Stomach smooth muscle (tissue), 2 donors: ENCODE measurements around the gene SLC5A2.
"Not testable (repeated sequence)": the region's sequence is repeated elsewhere in the genome, so short reads cannot be mapped to it uniquely, and the experiment has no call there.

Source experiments
- H3K27ac ChIP-seq: one replicate; pipeline ENCODE4 v1.7.0; 2013; ENCODE audit warnings: mild to moderate bottlenecking, low read length, inconsistent platforms
- H3K27me3 ChIP-seq, 2 donors: one replicate each; pipeline ENCODE4 v1.7.0; 2013; ENCODE audit warnings: low read length in 2 of 2; ENCODE audit not compliant: insufficient read depth in 2 of 2, control insufficient read depth in 1 of 2
- H3K36me3 ChIP-seq, 2 donors: one replicate each; pipeline ENCODE4 v1.7.0; 2013; ENCODE audit warnings: low read length in 2 of 2; ENCODE audit not compliant: control insufficient read depth in 2 of 2, insufficient read depth in 2 of 2
- H3K4me1 ChIP-seq: one replicate; pipeline ENCODE4 v1.7.0; 2013; ENCODE audit warnings: low read length; ENCODE audit not compliant: control insufficient read depth, insufficient read depth
- H3K4me3 ChIP-seq, 2 donors: one replicate each; pipeline ENCODE4 v1.7.0; 2013; ENCODE audit warnings: low read length in 2 of 2
- H3K9ac ChIP-seq, 2 donors: one replicate each; pipeline ENCODE4 v1.7.0; 2013; ENCODE audit warnings: low read length in 2 of 2, mild to moderate bottlenecking in 1 of 2
- H3K9me3 ChIP-seq, 2 donors: one replicate each; pipeline ENCODE4 v1.7.0; 2013; ENCODE audit warnings: low read length in 2 of 2; ENCODE audit not compliant: control insufficient read depth in 2 of 2
- donor health status: healthy.
- donor health status: Pancreatic carcinoma.

The SLC5A2 gene

DNA sequence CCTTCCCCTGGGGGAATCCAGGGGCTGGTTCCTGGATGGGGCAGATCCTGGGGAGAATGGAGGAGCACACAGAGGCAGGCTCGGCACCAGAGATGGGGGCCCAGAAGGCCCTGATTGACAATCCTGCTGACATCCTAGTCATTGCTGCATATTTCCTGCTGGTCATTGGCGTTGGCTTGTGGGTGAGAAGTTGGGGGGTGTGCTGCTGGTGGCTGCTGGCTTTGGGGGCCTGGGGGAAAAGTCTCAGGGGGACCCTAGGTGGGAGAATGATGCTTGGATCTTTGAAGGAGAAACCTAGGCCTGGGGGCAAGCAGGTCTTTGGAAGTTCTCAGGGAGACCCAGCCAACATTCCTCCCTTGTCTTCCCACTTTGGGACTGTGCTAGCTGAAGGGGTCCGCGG lies at the start of gene SLC5A2:
SLC5A2 (plus strand) TSS at position 43 of the 400 bp plus-strand sequence; CDS start at position 57, 14 bp downstream.
- H3K27ac ChIP-seq, result no peak within 1 kb of the TSS
- H3K9me3 ChIP-seq, result no peaks in the 10 kb centered on the region
- H3K9ac ChIP-seq, result no peak within 1 kb of the TSS
- H3K4me1 ChIP-seq, result peaks cover 14% of the 10 kb centered on the region
- no peak within 1 kb of the TSS for H3K4me3 ChIP-seq
- H3K27me3 ChIP-seq, result peaks cover 21 to 27% of the 10 kb centered on the region in 2 donors
- H3K36me3 ChIP-seq, result peaks cover 0 to 4% of the 10 kb centered on the region in 2 donors

GRCh38 chr16:31435341-31436220 lies 47.3 kb upstream of the SLC5A2 start:
- H3K9ac ChIP-seq, result no peak overlapping the region
- no peaks in the 10 kb centered on the region for H3K4me1 ChIP-seq
- H3K36me3 ChIP-seq, result no peaks in the 10 kb centered on the region
- no peaks in the 10 kb centered on the region for H3K9me3 ChIP-seq
- no peak overlapping the region for H3K27ac ChIP-seq
- no peaks in the 10 kb centered on the region for H3K27me3 ChIP-seq
- no peak overlapping the region for H3K4me3 ChIP-seq

DNA sequence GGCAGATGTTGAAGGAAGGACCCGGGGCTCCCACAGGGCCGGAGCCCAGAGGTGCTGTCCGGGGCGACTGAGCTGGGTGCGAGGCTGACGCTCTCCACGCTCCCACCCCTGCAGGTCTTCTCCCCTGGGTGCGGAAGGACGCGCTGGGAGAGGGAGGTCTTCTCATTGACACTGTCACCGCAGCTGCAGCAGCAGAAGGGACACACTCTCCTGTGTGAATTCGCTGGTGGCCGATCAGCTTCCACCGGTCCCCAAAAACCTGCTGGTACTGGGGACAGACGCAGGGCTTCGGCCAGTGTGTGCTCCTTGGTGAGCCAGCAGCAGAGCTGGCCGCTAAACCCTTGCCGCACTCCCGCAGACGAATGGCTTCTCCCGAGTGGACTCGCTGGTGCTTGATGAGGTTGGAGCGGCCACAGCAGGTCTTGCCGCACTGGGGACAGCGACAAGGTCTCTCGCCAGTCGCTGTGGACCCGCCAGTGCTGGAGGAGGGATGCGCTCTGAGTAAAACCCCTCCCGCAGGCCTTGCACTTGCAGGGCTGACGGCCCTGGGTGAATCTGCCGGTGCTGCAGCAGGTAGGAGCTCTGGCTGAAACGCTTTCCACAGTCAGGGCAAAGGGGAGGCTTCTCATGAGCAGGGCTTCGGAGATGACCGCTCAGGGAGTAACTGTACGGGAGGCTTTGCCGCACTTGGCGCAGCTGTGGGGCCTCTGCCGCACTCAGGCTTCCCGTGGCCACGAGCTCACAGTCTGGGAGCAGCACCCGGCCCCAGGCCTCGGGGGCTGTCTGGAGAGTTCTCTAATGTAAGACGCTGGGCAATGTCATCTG lies 46.5 kb upstream of the SLC5A2 start:
- no peak overlapping the region for H3K9ac ChIP-seq
- H3K27ac ChIP-seq, result no peak overlapping the region
- no peaks in the 10 kb centered on the region for H3K27me3 ChIP-seq
- H3K36me3 ChIP-seq, result no peaks in the 10 kb centered on the region
- no peak overlapping the region for H3K4me3 ChIP-seq
- no peaks in the 10 kb centered on the region for H3K4me1 ChIP-seq
- H3K9me3 ChIP-seq, result no peaks in the 10 kb centered on the region

DNA sequence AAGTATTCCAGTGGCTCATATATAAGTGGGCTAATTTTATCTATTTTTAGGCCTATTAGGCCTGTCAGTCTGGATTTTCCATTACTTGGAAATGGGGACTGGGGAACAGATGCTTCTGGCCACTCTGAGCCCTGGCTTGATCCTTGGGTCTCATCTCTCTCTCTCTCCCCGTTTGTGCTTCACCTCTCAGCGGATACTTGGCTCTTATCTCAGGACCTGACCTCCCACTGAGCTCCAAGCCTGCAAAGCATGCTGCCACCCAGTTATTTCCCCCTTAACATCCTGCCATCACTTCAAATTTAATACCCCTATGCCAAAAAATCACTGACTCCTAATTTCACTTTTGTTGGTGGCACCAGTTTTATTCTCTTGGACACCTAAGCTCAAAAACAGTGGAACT lies 44.5 kb upstream of the SLC5A2 start:
- no peaks in the 10 kb centered on the region for H3K27me3 ChIP-seq
- H3K9me3 ChIP-seq, result no peaks in the 10 kb centered on the region
- H3K9ac ChIP-seq, result no peak overlapping the region
- H3K4me1 ChIP-seq, result peaks cover 3% of the 10 kb centered on the region
- no peak overlapping the region for H3K4me3 ChIP-seq
- H3K36me3 ChIP-seq, result no peaks in the 10 kb centered on the region
- H3K27ac ChIP-seq, result no peak overlapping the region

DNA sequence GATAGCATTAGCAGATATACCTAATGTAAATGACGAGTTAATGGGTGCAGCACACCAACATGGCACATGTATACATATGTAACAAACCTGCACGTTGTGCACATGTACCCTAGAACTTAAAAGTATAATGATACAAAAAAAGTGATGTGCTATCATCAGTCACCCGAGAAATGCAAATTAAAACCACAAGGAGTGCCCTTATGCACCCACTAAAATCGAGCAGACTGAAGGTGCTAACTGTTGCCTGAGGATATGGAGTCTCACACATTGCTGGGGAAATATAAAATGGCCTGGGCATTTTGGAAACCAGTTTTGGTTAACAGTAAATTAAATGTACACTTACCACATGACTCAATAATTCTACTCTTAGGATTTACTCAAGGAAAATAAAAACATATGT lies 43.9 kb upstream of the SLC5A2 start:
- not testable (repeated sequence) for H3K27ac ChIP-seq, H3K9me3 ChIP-seq, H3K9ac ChIP-seq, H3K36me3 ChIP-seq, H3K4me3 ChIP-seq, H3K27me3 ChIP-seq, H3K4me1 ChIP-seq

DNA sequence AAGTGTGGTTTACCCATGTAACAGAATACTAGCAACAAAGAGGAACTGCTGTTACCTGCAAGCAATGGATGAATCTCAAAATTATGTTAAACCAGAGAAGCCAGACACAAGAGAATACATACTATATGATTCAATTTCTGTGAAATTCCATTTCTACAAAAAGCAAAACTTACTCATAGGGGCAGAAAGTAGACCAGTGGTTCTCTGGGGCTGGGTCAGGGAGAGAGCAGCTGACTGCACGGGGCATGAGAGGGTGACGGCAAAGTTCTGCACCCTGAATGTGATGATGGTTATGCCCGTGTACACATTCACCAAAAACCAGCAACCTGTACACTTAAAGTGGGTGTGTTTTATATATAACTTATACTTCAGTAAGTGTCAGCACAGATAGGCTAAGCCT lies 43.4 kb upstream of the SLC5A2 start:
- Histone ChIP-seq H3K27me3 (no peaks in the 10 kb centered on the region), H3K9ac (no peak overlapping the region), H3K9me3 (no peaks in the 10 kb centered on the region), H3K4me1 (peaks cover 3% of the 10 kb centered on the region), H3K36me3 (no peaks in the 10 kb centered on the region), H3K27ac (no peak overlapping the region), H3K4me3 (no peak overlapping the region)

DNA sequence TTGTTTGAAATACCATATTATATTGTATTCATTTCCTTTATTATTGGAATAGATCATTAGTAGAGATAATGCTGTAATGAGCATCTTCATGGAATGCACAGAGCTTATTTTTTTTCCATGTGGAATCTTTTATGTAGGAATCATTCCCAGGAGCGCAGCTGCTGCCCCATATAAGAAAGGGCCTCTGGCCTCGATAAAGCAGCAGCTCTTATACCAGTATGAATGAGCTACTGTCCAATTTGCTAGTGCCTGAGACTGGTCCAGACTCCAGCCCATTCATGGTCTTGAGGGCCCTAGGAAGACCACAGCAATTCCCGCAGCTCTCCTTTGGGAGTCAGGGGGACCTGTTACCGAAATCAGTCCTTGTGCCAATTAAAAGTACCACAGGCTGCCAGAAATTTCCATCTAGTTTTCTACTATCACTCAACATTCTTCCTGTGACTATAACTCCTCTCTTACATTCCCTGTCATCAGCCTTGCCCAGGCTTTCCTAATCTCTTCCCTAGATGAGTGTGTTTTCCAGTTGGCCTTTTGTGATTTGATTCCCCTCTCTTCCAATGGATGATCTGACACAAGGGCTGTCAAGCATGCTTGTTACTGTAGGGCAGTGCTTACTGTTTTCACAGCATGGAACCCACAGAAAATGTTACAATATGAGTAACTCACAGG lies 42.3 kb upstream of the SLC5A2 start:
- H3K9me3 ChIP-seq, result no peaks in the 10 kb centered on the region
- no peak overlapping the region for H3K27ac ChIP-seq
- no peaks in the 10 kb centered on the region for H3K36me3 ChIP-seq
- peaks cover 3% of the 10 kb centered on the region for H3K4me1 ChIP-seq
- H3K9ac ChIP-seq, result no peak overlapping the region
- H3K27me3 ChIP-seq, result no peaks in the 10 kb centered on the region
- no peak overlapping the region for H3K4me3 ChIP-seq

DNA sequence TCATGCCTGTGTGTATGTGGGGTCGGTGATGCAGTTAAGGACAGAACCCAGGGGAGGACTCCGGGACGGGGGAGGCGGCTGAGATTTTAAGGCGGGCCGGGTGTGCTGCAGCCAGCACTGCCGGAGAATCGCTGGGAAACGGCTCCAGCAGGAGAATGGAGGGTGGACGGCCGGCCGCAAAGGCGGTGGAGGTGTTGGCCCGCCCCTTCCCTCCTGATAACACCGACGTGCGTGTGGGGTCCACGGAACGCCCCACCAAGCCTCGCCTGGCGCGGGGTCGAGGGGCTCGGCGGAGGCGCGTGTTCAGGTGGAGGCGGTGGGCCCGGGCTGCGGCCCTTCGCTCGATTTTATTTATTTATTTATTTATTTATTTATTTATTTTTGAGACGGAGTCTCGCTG lies 41.0 kb upstream of the SLC5A2 start:
- Histone ChIP-seq H3K4me1 (peaks cover 3% of the 10 kb centered on the region), H3K9me3 (no peaks in the 10 kb centered on the region), H3K27me3 (no peaks in the 10 kb centered on the region), H3K27ac (no peak overlapping the region), H3K4me3 (peak overlapping the region; percentile 61 to 86), H3K36me3 (no peaks in the 10 kb centered on the region), H3K9ac (no peak overlapping the region)

DNA sequence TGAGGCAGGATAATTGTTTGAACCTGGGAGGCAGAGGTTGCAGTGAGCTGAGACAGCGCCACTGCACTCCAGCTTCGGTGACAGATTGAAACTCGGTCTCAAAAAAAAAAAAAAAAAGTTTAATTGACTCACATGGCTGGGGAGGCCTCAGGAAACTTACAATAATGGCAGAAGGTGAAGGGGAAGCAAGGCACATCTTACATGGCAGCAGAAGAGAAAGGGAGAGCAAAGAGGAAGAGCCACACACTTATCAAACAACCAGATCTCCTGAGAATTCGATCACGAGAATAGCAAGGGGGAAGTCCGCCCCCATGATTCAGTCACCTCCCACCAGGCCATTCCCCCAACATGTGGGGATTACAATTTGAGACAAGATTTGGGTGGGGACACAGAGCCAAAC lies 37.0 kb upstream of the SLC5A2 start:
- H3K4me1 ChIP-seq, H3K36me3 ChIP-seq: not testable (repeated sequence)

DNA sequence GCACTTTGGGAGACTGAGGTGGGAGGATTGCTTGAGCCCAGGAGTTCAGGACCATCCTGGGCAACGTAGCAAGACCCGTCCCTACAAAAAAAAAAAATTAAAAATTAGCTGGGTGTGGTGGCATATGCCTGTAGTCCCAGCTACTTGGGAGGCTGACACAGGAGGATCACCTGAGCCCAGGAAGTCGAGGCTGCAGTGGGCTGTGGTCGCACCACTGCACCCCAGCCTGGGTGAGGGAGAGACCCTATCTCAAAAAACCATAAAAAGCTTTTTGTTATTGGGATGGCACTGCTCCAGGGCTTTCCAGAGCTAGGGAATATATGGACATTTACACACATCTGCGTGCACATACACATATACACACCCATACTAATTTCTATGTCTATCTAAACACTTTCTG lies 31.7 kb upstream of the SLC5A2 start:
- Histone ChIP-seq H3K9ac (peak overlapping the region; percentile 21 to 46), H3K36me3 (peaks cover 0 to 3% of the 10 kb centered on the region in 2 donors), H3K4me3 (no peak overlapping the region), H3K9me3 (no peaks in the 10 kb centered on the region), H3K27ac (no peak overlapping the region), H3K27me3 (no peaks in the 10 kb centered on the region), H3K4me1 (peaks cover 31% of the 10 kb centered on the region)

More for the DNA sequence above, 37.0 kb upstream of the SLC5A2 start:
- H3K27ac ChIP-seq, H3K4me3 ChIP-seq, H3K27me3 ChIP-seq, H3K9me3 ChIP-seq: not testable (repeated sequence)
- peak overlapping the region in 1 of 2 donors; percentile 13 for H3K9ac ChIP-seq
